Stimulated activated naive CD8-positive, alpha-beta T cell treated with anti-CD3 and anti-CD28 coated beads, Interleukin-15, amount 100 ng/mL, for 72 hours (primary cell): ENCODE results near the gene VAV3.

Experiments
- ATAC-seq: fragments of 150-1000 bp; cut with Tn5 transposase; 2 replicates; pipeline ENCODE4 v1.10.0; 2021; ENCODE audit warnings: mild to moderate bottlenecking, moderate library complexity
- DNase-seq, 2 donors: peaks; one replicate each; pipeline ENCODE4 v3.0.0; 2021 to 2022
- H3K27ac Mint-ChIP-seq, 2 donors: one replicate each; pipeline ENCODE4 v1.8.0; 2022; ENCODE audit warnings: mild to moderate bottlenecking in 2 of 2, mixed read lengths in 2 of 2, moderate library complexity in 2 of 2
- H3K27me3 Mint-ChIP-seq: one replicate; pipeline ENCODE4 v1.8.0; 2022; ENCODE audit warnings: mixed read lengths
- H3K4me1 Mint-ChIP-seq: one replicate; pipeline ENCODE4 v1.8.0; 2022; ENCODE audit warnings: mild to moderate bottlenecking, mixed read lengths
- H3K4me3 Mint-ChIP-seq, 2 donors: one replicate each; pipeline ENCODE4 v1.8.0; 2022; ENCODE audit warnings: mild to moderate bottlenecking in 2 of 2, mixed read lengths in 2 of 2, moderate library complexity in 1 of 2
- H3K9me3 Mint-ChIP-seq, 2 donors: one replicate each; pipeline ENCODE4 v1.8.0; 2022; ENCODE audit warnings: mixed read lengths in 2 of 2

Gene VAV3

DNA sequence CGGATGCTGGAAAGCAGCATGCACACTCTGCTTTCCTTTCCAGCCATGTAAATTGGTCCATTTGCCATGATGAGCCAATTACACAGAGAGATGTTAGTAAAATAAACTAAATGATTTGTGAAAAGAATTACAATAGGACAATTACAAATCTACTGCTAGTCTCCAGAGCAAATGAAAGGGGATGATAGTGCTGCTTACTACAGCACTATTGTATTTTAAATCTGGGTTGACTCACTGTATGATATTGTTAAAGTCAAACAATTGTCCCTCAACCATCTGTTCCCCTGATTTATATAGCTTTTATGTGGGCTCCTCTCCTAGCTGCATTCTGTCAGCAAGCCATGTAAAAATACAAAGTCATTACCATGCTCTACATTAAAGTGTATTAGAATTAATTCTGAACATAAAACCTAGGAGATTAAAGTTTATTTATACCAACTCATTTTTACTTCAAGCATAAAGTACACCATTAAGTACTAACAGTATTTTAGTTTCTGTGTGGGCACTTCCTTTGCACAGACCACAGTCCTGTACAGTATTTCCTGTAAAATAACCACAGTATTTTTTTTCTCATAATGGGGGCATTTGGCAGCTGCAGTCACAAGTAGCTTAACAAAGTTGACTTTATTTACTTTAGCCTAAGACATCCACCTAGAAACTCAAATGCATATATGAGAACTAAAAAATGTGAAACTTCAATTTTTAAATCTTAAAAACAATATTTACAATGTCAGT lies 135.8 kb downstream of the VAV3 start:
- ATAC-seq (peak; percentile 85), DNase-seq (no peak)
- H3K27me3 Mint-ChIP-seq = no peaks in the 10 kb centered on the region
- peak overlapping the region in 1 of 2 donors; percentile 26 for H3K4me3 Mint-ChIP-seq
- peaks cover 59% of the 10 kb centered on the region for H3K4me1 Mint-ChIP-seq
- H3K27ac Mint-ChIP-seq = no peak overlapping the region
- H3K9me3 Mint-ChIP-seq = no peaks in the 10 kb centered on the region

DNA sequence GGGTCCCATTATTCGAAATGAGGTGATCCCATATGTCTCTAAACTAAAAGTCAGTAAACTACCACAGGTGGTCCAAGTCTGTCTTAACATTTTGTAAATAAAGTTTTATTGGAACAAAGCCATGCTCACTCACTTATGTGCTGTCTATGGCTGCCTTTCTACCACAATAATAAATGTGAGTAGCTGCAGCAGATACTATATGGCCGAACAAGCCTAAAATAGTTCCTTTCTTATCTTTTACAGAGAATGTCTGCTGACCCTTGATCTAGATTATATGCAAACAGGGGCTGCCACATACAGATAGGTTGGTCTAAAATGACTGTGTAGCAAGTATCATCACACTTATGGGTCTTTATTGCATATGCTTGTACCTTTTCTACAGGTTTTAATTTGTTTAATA lies 140.0 kb downstream of the VAV3 start:
- no peaks in the 10 kb centered on the region for H3K27me3 Mint-ChIP-seq

DNA sequence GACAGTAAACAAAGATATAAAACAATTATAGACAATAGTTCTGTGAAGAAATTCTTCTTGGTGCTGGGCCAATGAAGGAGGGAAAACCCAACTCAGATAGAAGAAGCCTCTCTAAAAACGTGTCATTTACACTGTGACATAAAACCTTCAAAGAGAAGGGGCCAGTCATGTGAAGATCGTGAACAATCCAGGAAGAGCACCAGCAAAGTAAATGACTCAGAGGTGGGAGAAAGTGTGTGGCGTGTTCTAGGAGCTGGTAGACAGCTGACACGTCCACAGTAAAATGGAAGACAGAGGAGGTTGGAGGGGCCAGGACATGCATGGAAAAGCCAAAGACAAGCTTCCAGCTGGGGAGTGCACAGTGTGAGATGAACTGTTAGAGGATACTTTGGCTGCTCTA lies 143.6 kb downstream of the VAV3 start:
- no peaks in the 10 kb centered on the region for H3K27me3 Mint-ChIP-seq
- H3K27ac Mint-ChIP-seq = peak overlapping the region; percentile 42 to 79
- peak overlapping the region; percentile 56 to 63 for H3K4me3 Mint-ChIP-seq
- peak in 1 of 2 donors; percentile 37 for DNase-seq
- peak; percentile 96 for ATAC-seq
- peaks cover 47% of the 10 kb centered on the region for H3K4me1 Mint-ChIP-seq
- peaks cover 16 to 26% of the 10 kb centered on the region in 2 donors for H3K9me3 Mint-ChIP-seq

More for the DNA sequence above, 140.0 kb downstream of the VAV3 start:
- no peak overlapping the region for H3K27ac Mint-ChIP-seq
- ATAC-seq (no peak), DNase-seq (no peak)
- no peak overlapping the region for H3K4me3 Mint-ChIP-seq
- peaks cover 55% of the 10 kb centered on the region for H3K4me1 Mint-ChIP-seq
- peaks cover 16 to 26% of the 10 kb centered on the region in 2 donors for H3K9me3 Mint-ChIP-seq

DNA sequence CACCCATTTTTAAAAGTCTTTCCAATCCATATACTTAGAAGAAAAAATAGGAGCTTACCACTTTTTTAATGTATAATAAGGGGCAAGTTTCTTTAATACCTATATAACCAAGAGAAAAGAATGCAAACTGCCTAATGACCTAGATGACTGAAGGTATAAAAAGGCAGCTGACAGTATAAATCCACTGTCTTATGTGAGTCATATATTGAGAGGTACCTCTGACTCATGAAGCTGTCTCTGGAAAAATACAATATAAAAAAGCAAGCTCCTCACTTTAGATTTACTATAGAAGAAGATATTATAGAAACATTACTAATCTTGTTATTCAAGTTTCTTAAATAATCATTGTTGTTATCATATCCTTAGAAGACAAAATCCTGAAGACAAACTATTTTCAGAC lies 144.2 kb downstream of the VAV3 start:
- Mint-ChIP-seq H3K27me3 (no peaks in the 10 kb centered on the region), H3K27ac (peak overlapping the region; percentile 42 to 79), H3K4me3 (peak overlapping the region in 1 of 2 donors; percentile 63), H3K4me1 (peaks cover 46% of the 10 kb centered on the region), H3K9me3 (peaks cover 16 to 26% of the 10 kb centered on the region in 2 donors)
- no peak for DNase-seq
- ATAC-seq = peak; percentile 84

DNA sequence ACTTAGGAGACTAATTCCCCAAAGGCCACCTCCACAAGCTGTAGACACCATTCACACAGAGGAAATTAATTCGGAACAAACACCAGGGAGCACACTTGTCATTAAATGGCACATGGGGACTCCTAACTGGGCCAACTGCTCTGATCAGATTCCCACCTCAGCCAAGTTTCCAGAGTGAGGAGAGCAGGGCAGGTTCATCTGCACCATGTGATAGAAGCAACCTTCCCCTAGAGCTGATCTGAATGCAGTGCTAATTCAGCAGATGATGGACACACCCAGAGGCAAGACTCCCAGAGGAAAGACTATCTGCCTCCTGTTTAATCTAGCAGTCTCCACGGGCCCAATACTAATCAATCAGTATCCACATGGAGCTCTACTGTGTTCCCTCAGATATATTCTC lies 147.0 kb downstream of the VAV3 start:
- H3K4me1 Mint-ChIP-seq = peaks cover 41% of the 10 kb centered on the region
- no peak for ATAC-seq
- H3K4me3 Mint-ChIP-seq = no peak overlapping the region
- no peaks in the 10 kb centered on the region for H3K27me3 Mint-ChIP-seq
- H3K27ac Mint-ChIP-seq = no peak overlapping the region
- DNase-seq = no peak
- peaks cover 10 to 16% of the 10 kb centered on the region in 2 donors for H3K9me3 Mint-ChIP-seq

DNA sequence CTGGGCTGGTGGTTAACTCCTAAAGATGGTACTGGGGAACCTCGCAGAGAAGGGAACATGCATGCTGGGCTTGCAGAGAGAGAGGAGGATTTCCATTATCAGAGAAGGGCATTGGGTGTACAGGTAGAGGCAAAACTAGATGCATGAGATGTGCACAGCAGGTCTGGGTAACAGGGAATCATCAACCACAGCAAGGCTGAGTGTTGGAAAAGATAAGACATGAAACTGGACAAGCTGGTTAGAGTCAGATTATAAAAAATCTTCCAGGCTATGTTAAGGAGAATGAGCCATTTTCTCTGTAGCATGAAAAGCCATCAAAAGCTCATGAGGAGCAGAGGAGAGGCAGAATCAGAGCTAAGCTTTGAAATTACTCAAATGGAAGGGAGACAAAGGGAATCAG lies 147.8 kb downstream of the VAV3 start:
- Mint-ChIP-seq H3K4me3 (no peak overlapping the region), H3K4me1 (peaks cover 40% of the 10 kb centered on the region), H3K27ac (no peak overlapping the region), H3K9me3 (peaks cover 6 to 11% of the 10 kb centered on the region in 2 donors), H3K27me3 (no peaks in the 10 kb centered on the region)
- ATAC-seq (no peak), DNase-seq (no peak)

DNA sequence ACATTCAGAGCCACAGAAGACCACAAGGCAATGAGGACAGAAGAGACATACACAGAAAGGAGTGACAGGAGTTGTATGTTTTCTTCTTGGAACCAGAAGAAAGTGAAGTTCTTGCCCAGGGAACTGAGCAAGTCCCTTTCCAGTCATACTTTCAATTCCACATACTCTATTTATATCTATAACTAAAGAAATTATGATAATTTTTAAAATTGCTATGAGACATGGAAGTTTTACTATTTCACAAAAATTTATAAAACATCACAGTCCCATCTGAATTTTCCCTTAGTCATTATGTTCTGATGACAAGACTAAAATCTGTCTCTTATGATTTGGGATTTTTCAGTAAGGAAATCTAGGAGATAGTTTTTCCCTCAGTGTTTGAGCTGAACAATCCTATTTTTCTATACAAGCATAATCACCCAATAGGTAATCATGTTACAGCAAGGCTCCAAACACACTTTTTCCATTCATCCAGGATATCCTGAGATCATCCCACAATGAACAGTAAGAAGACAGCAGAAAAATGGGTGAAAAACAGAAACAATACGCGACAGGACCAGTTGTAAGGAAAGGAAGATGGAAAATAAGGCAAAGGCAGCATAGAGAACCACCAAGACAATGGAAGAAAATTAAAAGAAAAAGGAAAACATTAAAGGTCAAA lies 154.6 kb downstream of the VAV3 start:
- Mint-ChIP-seq H3K27ac (no peak overlapping the region), H3K4me3 (no peak overlapping the region), H3K4me1 (peaks cover 23% of the 10 kb centered on the region)

DNA sequence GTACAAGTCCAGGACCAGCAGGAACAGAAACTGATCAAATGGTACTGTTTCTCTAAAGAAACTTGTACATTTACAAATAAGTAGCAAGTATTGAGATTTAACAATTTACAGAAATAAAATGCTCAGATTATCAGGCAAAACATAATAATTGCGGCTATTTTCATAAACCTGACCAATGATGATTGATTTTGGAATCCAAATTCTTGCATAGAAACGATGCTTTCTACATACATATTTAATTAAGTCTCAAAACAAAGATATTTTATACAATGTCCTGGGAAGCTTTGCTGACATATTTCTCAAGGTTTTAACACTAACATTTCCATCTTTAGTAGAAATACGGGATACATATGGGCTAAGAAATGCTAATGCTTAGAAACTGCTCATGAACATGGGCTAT lies 157.1 kb downstream of the VAV3 start:
- ATAC-seq = no peak
- Mint-ChIP-seq H3K27ac (no peak overlapping the region), H3K27me3 (no peaks in the 10 kb centered on the region), H3K4me3 (no peak overlapping the region), H3K9me3 (no peaks in the 10 kb centered on the region), H3K4me1 (peaks cover 49% of the 10 kb centered on the region)
- DNase-seq = no peak

More for the DNA sequence above, 154.6 kb downstream of the VAV3 start:
- H3K9me3 Mint-ChIP-seq = no peaks in the 10 kb centered on the region
- ATAC-seq (no peak), DNase-seq (no peak)
- no peaks in the 10 kb centered on the region for H3K27me3 Mint-ChIP-seq

DNA sequence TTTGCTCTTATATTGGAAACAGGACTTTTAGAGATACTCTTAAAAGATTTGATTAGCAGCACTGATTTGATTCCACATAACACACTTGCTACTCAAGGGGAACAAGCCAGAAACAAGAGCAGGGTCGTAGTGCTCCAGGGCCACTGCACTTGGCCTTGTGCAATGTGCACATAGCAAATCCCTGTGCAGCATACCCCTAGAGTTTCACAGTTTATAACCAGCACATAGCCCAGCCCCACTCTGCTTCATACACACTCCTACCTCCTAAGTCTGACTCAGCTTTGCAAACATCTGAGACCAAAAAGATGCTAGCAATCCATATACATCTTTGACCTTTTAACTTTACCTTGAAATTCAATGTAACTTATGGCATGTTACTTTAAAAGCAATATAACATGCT lies 157.6 kb downstream of the VAV3 start:
- Mint-ChIP-seq H3K9me3 (no peaks in the 10 kb centered on the region), H3K4me3 (no peak overlapping the region), H3K27ac (no peak overlapping the region), H3K27me3 (no peaks in the 10 kb centered on the region), H3K4me1 (peaks cover 51% of the 10 kb centered on the region)
- DNase-seq (no peak), ATAC-seq (no peak)

DNA sequence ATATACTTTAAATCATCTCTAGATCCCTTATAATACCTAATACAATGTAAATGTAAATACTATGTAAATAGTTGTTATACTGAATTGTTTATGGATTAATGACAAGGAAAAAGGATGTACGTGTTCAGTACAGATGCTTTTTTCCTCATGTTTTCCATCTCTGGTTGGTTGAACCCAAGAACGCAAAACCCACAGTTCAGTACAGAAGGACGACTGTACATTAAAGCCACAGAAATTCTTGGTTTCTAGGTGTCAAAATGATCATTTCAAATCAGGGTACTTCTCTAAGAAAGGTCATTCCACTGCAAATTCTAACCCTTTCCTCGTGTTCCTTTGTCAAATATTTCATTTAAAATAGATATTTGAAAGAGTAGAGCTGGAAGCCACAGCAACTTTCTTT lies 158.1 kb downstream of the VAV3 start:
- no peak overlapping the region for H3K4me3 Mint-ChIP-seq
- H3K27me3 Mint-ChIP-seq = no peaks in the 10 kb centered on the region
- H3K27ac Mint-ChIP-seq = no peak overlapping the region
- H3K9me3 Mint-ChIP-seq = no peaks in the 10 kb centered on the region
- ATAC-seq (no peak), DNase-seq (no peak)
- H3K4me1 Mint-ChIP-seq = peaks cover 51% of the 10 kb centered on the region

DNA sequence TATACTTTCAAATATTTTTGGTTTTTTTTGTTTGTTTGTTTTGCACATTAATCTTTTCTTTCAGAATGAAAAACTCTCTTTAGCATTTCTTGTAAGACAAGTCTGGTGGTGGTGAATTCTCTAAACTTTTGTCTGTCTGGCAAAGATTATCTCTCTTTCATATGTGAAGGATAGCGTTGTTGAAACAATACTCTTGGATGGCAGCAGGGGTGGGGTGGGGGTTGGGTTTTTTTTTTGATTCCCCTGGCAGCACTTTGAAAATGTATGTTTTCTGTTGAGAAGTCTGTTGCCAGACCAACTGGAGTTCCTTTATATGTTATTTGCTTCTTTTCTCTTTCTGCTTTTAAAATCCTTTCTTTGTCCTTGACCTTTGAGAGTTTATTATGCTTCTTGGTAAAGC lies 160.2 kb downstream of the VAV3 start:
- Mint-ChIP-seq H3K27ac (no peak overlapping the region), H3K27me3 (no peaks in the 10 kb centered on the region), H3K4me3 (peak overlapping the region; percentile 24 to 32), H3K9me3 (peaks cover 0 to 9% of the 10 kb centered on the region in 2 donors), H3K4me1 (peaks cover 40% of the 10 kb centered on the region)
- no peak for ATAC-seq
- DNase-seq = no peak

DNA sequence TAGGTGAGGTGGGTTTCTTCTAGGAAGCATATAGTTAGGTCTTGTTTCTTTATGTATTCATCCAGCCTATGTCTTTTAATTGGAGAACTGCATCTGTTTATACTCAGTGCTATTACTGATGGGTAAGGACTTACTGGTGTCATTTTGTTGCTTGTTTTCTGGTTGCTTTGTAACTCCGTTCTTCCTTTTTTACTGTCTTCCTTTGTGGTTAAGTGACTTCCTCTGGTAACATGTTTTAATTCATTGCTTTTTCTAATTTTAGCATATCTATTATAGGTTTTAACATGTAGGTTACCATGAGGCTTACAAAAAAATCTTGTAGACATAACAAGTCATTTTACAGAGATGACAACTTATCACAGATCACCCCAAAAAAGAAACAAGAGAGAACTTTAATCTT lies 160.8 kb downstream of the VAV3 start:
- ATAC-seq (no peak), DNase-seq (no peak)
- Mint-ChIP-seq H3K27me3 (no peaks in the 10 kb centered on the region), H3K27ac (no peak overlapping the region), H3K4me3 (peak overlapping the region in 1 of 2 donors; percentile 24), H3K4me1 (peaks cover 40% of the 10 kb centered on the region), H3K9me3 (peaks cover 0 to 10% of the 10 kb centered on the region in 2 donors)

DNA sequence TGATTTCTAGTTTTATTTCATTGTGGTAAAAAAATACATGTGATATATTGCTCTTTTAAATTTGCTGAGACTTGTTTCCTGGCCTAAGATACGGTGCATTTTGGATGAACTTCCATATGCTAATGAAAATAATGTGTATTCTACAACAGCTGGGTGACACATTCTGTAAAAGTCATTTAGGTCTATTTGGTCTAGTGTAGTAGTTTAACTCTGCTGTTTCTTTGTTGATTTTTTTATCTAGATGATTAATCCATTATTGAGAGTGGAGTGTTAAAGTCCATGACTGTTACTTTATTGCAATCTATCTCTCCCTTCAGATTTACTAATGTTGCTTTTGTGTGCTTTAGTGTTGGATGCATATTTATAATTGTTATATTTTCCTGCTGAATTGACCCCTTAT lies 161.4 kb downstream of the VAV3 start:
- Mint-ChIP-seq H3K27ac (no peak overlapping the region), H3K4me1 (peaks cover 40% of the 10 kb centered on the region), H3K4me3 (no peak overlapping the region), H3K27me3 (no peaks in the 10 kb centered on the region), H3K9me3 (peaks cover 0 to 10% of the 10 kb centered on the region in 2 donors)
- DNase-seq = no peak
- ATAC-seq = no peak

DNA sequence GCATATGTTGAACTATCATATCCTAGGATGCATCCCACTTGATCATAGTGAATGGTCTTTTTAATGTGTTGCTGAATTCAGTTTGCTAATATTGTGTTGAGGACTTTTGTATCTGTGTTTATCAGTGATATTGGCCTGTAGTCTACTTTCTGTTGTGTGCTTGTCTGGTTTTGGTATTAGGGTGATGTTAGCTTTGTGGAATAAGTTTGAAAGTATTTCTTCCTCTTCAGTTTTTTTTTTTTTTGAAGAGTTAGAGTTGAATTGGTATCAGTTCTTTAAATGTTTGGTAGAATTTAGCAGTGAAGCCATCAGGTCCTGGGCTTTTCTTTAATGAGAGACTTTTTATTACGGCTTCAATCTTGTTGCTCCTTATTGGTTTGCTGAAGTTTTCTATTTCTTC lies 162.3 kb downstream of the VAV3 start:
- H3K27me3 Mint-ChIP-seq = no peaks in the 10 kb centered on the region
- no peak for ATAC-seq
- peaks cover 0 to 10% of the 10 kb centered on the region in 2 donors for H3K9me3 Mint-ChIP-seq
- H3K27ac Mint-ChIP-seq = no peak overlapping the region
- H3K4me3 Mint-ChIP-seq = no peak overlapping the region
- peaks cover 40% of the 10 kb centered on the region for H3K4me1 Mint-ChIP-seq
- DNase-seq = no peak

DNA sequence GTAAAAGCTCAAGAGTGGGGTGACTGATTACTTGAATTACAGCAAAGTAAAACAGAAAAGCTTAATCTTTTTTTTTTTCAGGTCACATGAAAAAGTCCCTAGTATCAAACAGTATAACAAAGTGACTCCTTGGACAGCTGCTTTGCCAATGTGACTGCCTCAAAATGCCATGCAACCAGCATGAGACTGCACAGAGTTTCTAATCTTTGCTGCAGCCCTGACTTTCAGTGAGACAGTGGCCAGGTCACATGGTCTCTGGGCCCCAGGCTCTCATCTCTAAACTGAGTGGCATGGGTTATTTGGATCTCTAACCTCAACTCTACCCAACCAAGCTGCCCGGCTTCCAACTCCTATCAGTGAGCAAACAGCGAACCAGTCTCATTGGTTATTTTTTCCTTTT lies 169.0 kb downstream of the VAV3 start:
- Mint-ChIP-seq H3K9me3 (peaks cover 0 to 9% of the 10 kb centered on the region in 2 donors), H3K27ac (peak overlapping the region in 1 of 2 donors; percentile 62), H3K4me1 (peaks cover 39% of the 10 kb centered on the region), H3K27me3 (no peaks in the 10 kb centered on the region), H3K4me3 (peak overlapping the region in 1 of 2 donors; percentile 2)
- ATAC-seq (peak; percentile 67), DNase-seq (no peak)

DNA sequence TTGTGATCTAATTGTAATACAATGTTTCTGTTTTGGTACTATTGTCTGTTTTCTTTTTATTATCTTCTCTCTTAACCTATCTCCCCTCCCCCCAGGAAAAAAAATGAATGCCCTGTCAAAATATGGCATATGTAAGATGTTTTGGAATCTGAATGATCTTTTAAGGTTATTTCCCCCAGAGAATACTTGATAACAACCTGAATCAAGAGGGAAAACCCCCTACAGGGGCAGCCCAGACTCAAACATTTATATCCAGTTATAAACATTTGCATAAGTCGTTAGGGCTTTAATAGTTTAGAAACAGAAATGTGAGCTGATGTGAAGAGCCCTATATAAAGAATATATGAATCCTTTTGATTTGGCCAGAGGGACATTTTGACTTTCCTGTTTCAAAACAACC lies 169.5 kb downstream of the VAV3 start:
- Mint-ChIP-seq H3K9me3 (peaks cover 0 to 4% of the 10 kb centered on the region in 2 donors), H3K27me3 (no peaks in the 10 kb centered on the region), H3K27ac (no peak overlapping the region), H3K4me1 (peaks cover 41% of the 10 kb centered on the region), H3K4me3 (peak overlapping the region in 1 of 2 donors; percentile 2)
- DNase-seq (no peak), ATAC-seq (peak; percentile 48)
